Subcutaneous abdominal adipose tissue (tissue), 5 donors: ENCODE results near the gene KRABD2.

Experiments
- H3K27ac ChIP-seq: one replicate; pipeline ENCODE4 v1.7.0; 2013; ENCODE audit warnings: low read depth, mild to moderate bottlenecking, inconsistent platforms, low read length, moderate library complexity
- H3K27me3 ChIP-seq, 5 donors: one replicate each; pipeline ENCODE4 v1.7.0; 2013; ENCODE audit warnings: low read length in 5 of 5, inconsistent platforms in 1 of 5; ENCODE audit not compliant: control insufficient read depth in 5 of 5, insufficient read depth in 4 of 5
- H3K36me3 ChIP-seq, 5 donors: one replicate each; pipeline ENCODE4 v1.7.0; 2013; ENCODE audit warnings: low read length in 5 of 5; ENCODE audit not compliant: control insufficient read depth in 5 of 5, insufficient read depth in 5 of 5
- H3K4me1 ChIP-seq, 5 donors: one replicate each; pipeline ENCODE4 v1.7.0; 2013; ENCODE audit warnings: low read length in 5 of 5, mild to moderate bottlenecking in 3 of 5, moderate library complexity in 1 of 5; ENCODE audit not compliant: control insufficient read depth in 5 of 5, insufficient read depth in 5 of 5
- H3K4me3 ChIP-seq, 5 donors: one replicate each; pipeline ENCODE4 v1.7.0; 2013; ENCODE audit warnings: low read length in 5 of 5, low read depth in 1 of 5
- H3K9ac ChIP-seq, 5 donors: one replicate each; pipeline ENCODE4 v1.7.0; 2013; ENCODE audit warnings: low read length in 5 of 5, mild to moderate bottlenecking in 4 of 5, moderate library complexity in 3 of 5
- H3K9me3 ChIP-seq, 5 donors: one replicate each; pipeline ENCODE4 v1.7.0; 2013; ENCODE audit warnings: low read length in 5 of 5; ENCODE audit not compliant: control insufficient read depth in 5 of 5
- donor health status: healthy.
- donor health status: healthy.
- donor health status: healthy.
- donor health status: healthy.
- donor health status: healthy.

Gene KRABD2

DNA sequence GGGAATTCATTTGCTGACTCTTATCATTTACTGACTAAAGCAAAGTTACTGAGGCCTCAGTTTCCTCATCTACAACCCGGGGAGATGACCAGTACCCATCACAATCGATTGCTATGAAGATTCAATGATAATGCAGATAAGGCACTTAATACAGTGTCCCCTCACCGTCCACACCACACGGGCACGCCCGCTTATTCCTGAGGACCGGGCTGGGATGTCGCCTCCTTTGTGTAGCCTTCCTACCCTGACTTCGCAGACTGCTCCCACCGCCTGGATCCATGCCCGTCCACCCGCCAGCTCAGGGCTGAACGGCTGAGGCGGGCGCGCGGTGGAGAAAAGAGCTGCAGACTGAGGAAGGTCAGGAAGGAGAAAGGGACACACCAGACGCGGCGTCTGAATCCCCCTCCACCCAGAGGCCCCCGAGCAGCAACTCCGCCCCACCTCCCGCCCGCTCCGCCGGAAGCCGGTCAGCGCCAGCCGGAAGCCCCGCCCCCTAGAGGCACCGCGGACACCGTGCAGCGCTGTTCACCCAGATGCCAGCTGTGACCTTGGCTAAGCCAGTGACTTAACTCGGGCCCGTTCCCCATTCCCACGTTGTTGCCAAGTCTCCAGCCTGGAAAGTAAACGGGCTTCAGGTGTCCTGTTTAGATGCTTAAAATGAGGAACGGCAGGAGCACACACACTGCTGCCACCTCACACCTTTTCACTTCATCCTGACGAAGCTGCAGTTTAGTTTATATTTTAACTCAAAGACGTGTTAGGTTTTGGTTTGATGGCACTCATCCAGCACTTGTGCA, at the start of gene KRABD2:
TSS of gene KRABD2 (minus strand) at position 434 of the 797 bp plus-strand sequence.
- Histone ChIP-seq H3K9ac (peak within 1 kb of the TSS; percentile 93 to 97 (median 93)), H3K27me3 (no peaks in the 10 kb centered on the region), H3K4me1 (peaks cover 5 to 43% (median 35%) of the 10 kb centered on the region in 5 donors), H3K4me3 (peak within 1 kb of the TSS; percentile 84 to 96 (median 96)), H3K36me3 (peaks cover 20 to 46% (median 41%) of the 10 kb centered on the region in 5 donors), H3K9me3 (no peaks in the 10 kb centered on the region), H3K27ac (peak within 1 kb of the TSS; percentile 86)

DNA sequence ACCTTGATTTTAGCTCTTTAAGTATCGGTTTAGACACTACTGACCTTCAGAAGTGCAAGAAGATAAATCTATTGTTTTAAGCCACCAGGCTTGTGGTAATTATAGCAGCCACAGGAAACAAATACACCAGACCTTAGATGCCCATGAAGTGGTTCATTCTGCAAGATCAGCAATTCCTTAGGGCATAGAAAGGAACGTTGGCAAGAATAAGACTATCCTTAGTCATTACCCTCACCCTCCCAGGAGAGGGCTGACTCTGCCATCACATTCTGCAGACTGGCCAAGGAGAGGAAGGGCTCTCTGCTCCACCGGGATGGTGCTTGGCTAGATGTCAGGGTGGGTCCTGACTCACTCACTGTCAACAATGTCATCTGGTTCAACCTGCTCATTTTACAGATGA, 45.1 kb upstream of the KRABD2 start:
- Histone ChIP-seq H3K4me1 (peaks cover 8 to 29% (median 26%) of the 10 kb centered on the region in 5 donors), H3K27ac (peak overlapping the region; percentile 82), H3K27me3 (no peaks in the 10 kb centered on the region), H3K4me3 (peak overlapping the region in 2 of 5 donors; percentile 25 to 29), H3K9ac (no peak overlapping the region), H3K9me3 (no peaks in the 10 kb centered on the region), H3K36me3 (no peaks in the 10 kb centered on the region)

DNA sequence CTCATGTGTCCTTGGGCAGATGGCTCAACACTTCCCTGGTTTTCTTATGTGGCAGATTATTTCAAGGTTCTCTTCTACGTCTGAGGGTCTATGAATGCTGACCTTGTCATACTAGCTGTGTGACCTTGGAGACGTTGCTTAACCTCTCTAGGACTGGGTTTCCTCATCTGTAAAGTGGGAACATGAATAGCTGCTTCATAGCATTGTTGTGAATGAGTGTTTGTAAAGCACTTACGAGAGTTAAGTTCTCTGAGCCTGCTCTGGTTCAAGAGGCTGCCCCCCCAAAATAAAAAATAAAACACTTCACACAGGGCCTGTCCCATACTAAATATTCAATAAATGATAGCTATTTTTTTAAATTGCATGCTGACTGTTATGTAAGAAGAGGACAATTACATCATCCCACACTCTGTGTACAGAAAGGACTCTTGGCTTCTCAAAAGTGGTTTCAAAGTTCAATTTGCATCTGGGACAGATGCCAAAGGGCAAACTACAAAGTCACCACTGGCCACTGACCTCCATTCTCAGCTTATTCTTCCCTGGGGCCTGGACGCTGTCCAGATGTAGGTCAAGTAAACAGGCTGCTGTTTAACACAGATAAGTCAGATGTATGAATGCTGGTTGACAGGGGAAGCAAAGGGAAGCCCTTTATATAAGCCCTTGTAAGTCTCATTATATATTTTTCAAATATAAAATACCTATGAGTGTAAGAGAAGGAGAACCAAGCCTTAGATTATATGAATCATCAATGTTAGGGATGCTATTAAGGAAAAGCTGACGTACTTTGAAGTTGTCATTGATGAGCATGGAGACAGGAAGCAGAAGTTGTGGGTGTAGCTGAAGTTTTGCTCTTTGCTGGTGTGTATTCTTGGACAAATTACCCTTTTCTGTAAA, 43.8 kb upstream of the KRABD2 start:
- no peaks in the 10 kb centered on the region for H3K9me3 ChIP-seq
- H3K4me3 ChIP-seq: no peak overlapping the region
- H3K9ac ChIP-seq: peak overlapping the region; percentile 4 to 59 (median 33)
- peaks cover 8 to 29% (median 26%) of the 10 kb centered on the region in 5 donors for H3K4me1 ChIP-seq
- H3K27me3 ChIP-seq: no peaks in the 10 kb centered on the region
- no peaks in the 10 kb centered on the region for H3K36me3 ChIP-seq
- H3K27ac ChIP-seq: peak overlapping the region; percentile 82

DNA sequence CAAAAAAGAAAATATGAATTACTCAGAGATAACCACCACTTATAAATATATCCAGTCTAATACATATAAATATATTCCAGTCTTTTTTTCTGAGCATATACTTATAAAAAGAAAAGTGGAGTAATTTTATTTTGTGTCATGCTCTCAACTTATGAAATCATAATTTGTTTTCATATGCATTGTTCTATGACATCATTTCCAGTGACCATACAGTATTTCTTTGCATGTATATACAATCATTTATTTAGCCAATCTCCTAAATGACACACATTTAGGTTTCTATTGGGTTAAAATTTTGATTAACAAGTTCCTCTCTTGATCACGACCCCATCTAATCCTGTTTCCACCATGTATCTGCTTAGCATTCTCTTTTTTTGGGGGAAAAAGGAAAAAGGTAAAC, 42.8 kb upstream of the KRABD2 start:
- H3K27ac ChIP-seq: peak overlapping the region; percentile 82

DNA sequence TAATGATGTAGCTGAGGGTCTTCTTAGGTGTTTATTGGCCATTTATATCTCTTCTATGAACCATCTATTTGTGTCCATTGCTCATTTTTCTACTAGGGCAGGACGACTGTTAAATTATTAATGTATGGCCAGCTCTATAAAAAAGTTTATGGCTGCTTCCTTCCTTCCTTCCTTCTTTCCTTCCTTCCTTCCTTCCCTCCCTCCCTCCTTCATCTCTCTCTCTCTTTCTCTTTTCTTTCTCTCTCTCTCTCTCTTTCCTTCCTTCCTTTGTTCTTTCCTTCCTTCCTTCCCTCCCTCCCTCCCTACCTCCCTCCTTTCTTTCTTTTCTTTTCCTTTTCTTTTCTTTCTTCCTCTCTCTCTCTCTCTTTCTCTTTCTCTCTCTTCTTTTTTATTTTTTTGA, 42.0 kb upstream of the KRABD2 start:
- H3K36me3 ChIP-seq: no peaks in the 10 kb centered on the region
- H3K4me3 ChIP-seq: no peak overlapping the region
- H3K9me3 ChIP-seq: no peaks in the 10 kb centered on the region
- peaks cover 8 to 30% (median 26%) of the 10 kb centered on the region in 5 donors for H3K4me1 ChIP-seq
- no peak overlapping the region for H3K9ac ChIP-seq
- H3K27ac ChIP-seq: no peak overlapping the region
- no peaks in the 10 kb centered on the region for H3K27me3 ChIP-seq

More for the DNA sequence above, 42.8 kb upstream of the KRABD2 start:
- Histone ChIP-seq H3K4me1 (peaks cover 8 to 29% (median 26%) of the 10 kb centered on the region in 5 donors), H3K27me3 (no peaks in the 10 kb centered on the region), H3K4me3 (no peak overlapping the region), H3K9me3 (no peaks in the 10 kb centered on the region), H3K9ac (no peak overlapping the region), H3K36me3 (no peaks in the 10 kb centered on the region)

DNA sequence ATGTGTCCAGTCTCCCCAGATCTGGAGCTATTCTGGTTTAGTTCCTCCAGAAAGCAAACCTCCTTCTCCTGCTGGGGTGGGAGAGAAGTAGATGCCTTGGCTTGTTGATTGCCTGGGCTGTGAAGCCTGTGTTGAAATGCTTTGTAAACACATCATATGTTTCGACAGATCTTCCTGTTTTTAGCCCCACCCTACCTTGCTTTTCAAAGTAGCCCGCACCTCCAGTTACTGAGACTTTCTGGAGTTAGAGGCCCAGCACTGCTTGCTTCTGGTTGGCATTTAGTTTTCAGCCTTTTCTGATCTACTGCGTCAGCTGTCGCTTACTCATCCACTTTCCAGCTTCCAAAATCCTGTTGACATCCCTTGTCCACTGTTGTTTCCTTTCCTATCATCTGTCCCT, 41.3 kb upstream of the KRABD2 start:
- Histone ChIP-seq H3K27me3 (no peaks in the 10 kb centered on the region), H3K27ac (no peak overlapping the region), H3K36me3 (no peaks in the 10 kb centered on the region), H3K9ac (no peak overlapping the region), H3K4me3 (no peak overlapping the region), H3K4me1 (peaks cover 8 to 35% (median 31%) of the 10 kb centered on the region in 5 donors), H3K9me3 (no peaks in the 10 kb centered on the region)

DNA sequence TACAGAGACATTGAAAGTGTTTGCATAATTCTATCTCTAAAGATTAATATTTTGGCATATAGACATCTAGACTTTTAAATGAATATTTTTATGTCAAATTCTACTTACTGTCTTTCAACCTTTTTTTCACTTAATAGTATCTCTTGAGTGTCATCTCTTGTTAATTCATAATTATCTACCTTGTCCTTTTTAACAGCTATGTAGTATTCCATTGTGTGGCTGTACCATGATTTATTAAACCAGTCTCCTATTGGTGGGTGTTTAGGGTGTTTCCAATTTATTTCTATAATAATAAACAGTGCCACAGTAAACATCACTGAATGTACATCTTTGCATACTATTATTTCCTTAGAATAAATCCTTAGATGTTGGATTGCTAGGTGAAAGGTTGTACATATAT, 37.4 kb upstream of the KRABD2 start:
- H3K36me3 ChIP-seq: no peaks in the 10 kb centered on the region
- no peak overlapping the region for H3K27ac ChIP-seq
- peaks cover 1 to 17% (median 15%) of the 10 kb centered on the region in 5 donors for H3K4me1 ChIP-seq
- H3K9me3 ChIP-seq: no peaks in the 10 kb centered on the region
- no peak overlapping the region for H3K9ac ChIP-seq
- H3K4me3 ChIP-seq: no peak overlapping the region
- no peaks in the 10 kb centered on the region for H3K27me3 ChIP-seq

DNA sequence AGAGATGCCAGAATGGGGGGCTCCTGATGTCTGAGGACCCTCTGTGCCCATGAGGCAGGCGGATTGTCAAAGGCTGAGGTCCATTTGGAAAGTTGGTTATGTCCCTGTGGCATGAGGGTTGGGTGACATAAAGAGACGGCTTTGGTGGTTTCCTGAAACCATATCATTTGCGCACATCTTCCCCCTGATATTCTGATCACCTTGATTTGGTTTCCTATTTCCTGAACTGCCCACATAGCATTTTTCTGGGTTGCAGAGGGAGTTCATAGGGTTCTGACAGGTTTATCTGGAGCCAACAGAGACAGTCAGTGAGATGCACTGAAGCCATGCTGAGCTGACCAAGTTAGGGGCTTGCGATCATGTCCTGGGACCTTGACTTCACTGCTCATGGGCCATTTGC, 36.8 kb upstream of the KRABD2 start:
- no peak overlapping the region for H3K9ac ChIP-seq
- H3K4me1 ChIP-seq: peaks cover 1 to 17% (median 15%) of the 10 kb centered on the region in 5 donors
- H3K27me3 ChIP-seq: peaks cover 0 to 2% (median 0%) of the 10 kb centered on the region in 5 donors
- H3K27ac ChIP-seq: no peak overlapping the region
- H3K4me3 ChIP-seq: no peak overlapping the region
- no peaks in the 10 kb centered on the region for H3K36me3 ChIP-seq
- no peaks in the 10 kb centered on the region for H3K9me3 ChIP-seq

DNA sequence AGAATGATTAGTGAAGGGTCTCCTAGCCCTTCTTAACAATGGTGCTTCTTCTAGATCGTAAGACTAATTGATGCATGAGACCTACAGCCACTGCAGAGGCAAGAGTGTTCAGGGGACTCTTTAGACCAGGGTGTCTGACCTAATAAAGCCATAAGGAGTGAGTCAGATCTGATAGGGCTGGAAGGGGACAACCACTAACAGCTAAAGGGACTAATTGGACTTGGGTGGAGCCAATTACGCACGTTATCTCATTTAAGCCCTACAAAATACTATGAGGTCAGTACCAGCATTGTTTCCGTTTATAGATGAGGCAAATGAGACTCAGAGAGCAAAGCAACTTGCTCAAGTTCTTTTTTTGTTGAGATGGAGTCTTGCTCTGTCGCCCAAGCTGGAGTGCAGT, 35.6 kb upstream of the KRABD2 start:
- no peaks in the 10 kb centered on the region for H3K36me3 ChIP-seq
- peak overlapping the region in 1 of 5 donors; percentile 2 for H3K9ac ChIP-seq
- no peak overlapping the region for H3K27ac ChIP-seq
- no peak overlapping the region for H3K4me3 ChIP-seq
- peaks cover 1 to 17% (median 15%) of the 10 kb centered on the region in 5 donors for H3K4me1 ChIP-seq
- H3K27me3 ChIP-seq: peaks cover 0 to 2% (median 0%) of the 10 kb centered on the region in 5 donors
- H3K9me3 ChIP-seq: no peaks in the 10 kb centered on the region

DNA sequence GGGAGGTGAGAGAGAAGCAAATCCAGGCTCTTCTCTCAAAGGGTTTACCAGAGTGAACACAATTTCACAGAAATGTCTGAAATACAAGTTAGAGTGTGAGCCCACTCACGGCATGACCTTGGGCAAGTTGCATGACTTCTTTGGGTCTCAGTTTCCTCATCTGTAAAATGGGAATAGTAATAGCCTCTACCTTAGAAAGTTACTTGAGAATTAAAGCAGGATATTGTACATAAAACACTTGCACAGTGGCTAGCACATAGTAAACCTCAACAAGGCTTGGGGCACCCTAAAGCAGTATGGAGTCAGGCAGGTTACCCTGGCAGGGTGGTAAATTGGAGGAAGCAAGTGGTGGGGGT, 34.4 kb upstream of the KRABD2 start:
- no peaks in the 10 kb centered on the region for H3K36me3 ChIP-seq
- H3K9me3 ChIP-seq: no peaks in the 10 kb centered on the region
- peaks cover 0 to 2% (median 0%) of the 10 kb centered on the region in 5 donors for H3K27me3 ChIP-seq
- H3K4me3 ChIP-seq: no peak overlapping the region
- no peak overlapping the region for H3K27ac ChIP-seq
- H3K9ac ChIP-seq: no peak overlapping the region
- H3K4me1 ChIP-seq: peaks cover 1 to 17% (median 15%) of the 10 kb centered on the region in 5 donors
